Gastroesophageal sphincter (tissue), 4 donors: ENCODE results near the gene PROM2. TPM values are rescaled to one million over a fixed set of nuclear protein-coding genes. Genes with fewer than 3 reads are reported as not detected.

Experiments
- ATAC-seq: fragments of 150-250 bp; one replicate; pipeline ENCODE4 v1.9.1; 2016; ENCODE audit warnings: mild to moderate bottlenecking, moderate library complexity
- H3K27ac ChIP-seq, 4 donors: fragments of 200-600 bp; sonication (generic) in 3 of 4; 1 replicate in 3 of 4; 2 replicates in 1 of 4; pipeline ENCODE4 v1.5.1; 2016 to 2019
- H3K27me3 ChIP-seq: fragments of 200-600 bp; sonication (generic); one replicate; pipeline ENCODE4 v1.5.1; 2019
- H3K36me3 ChIP-seq, 2 donors: fragments of 200-600 bp; sonication (generic); one replicate each; pipeline ENCODE4 v1.5.1; 2019; ENCODE audit warnings: control low read depth in 1 of 2
- H3K4me1 ChIP-seq, 3 donors: fragments of 200-600 bp; sonication (generic); 1 replicate in 2 of 3; 2 replicates in 1 of 3; pipeline ENCODE4 v1.5.1; 2016 to 2019; ENCODE audit warnings: control low read depth in 2 of 3
- H3K4me3 ChIP-seq, 2 donors: fragments of 200-600 bp; sonication (generic); one replicate each; pipeline ENCODE4 v1.5.1; 2019; ENCODE audit warnings: mild to moderate bottlenecking in 1 of 2, moderate library complexity in 1 of 2
- H3K9me3 ChIP-seq, 3 donors: fragments of 200-600 bp; sonication (generic); one replicate each; pipeline ENCODE4 v1.5.1; 2017 to 2019; ENCODE audit warnings: control low read depth in 2 of 3
- EP300 ChIP-seq: sonication (generic); formaldehyde crosslinking; IDR thresholded peaks from one replicate; pipeline ENCODE4 v1.6.1; 2017; ENCODE audit warnings: antibody characterized with exemption, mild to moderate bottlenecking
- POLR2A ChIP-seq, 2 donors: fragments of 450-650 bp; IDR thresholded peaks; one replicate each; pipeline ENCODE4 v1.6.1; 2017; ENCODE audit warnings: antibody characterized with exemption in 2 of 2, mild to moderate bottlenecking in 2 of 2, moderate library complexity in 1 of 2
- POLR2AphosphoS5 ChIP-seq: sonication (generic); formaldehyde crosslinking; IDR thresholded peaks from one replicate; pipeline ENCODE4 v1.6.1; 2017; ENCODE audit warnings: antibody characterized with exemption
- WGBS, 2 donors: methylation state at CpG; one replicate each; pipeline ENCODE4 v1.1.5; 2018; ENCODE audit warnings: low coverage in 1 of 2; 5-methylcytosine and 5-hydroxymethylcytosine counted together
- total RNA-seq, 4 donors: library from RNA; depleted of rRNA; stranded (reverse); fragments of >200 nt; gene quantifications; one replicate each; pipeline ENCODE4 v1.1.0, GENCODE V29; 2016
- TF ChIP-seq, protein P1 (sequence below), 4 experiments: fragments of 200-600 bp in 2 of 4; fragments of 450-650 bp in 2 of 4; sonication (generic) in 1 of 4; IDR thresholded peaks; one replicate each; pipeline ENCODE4 v1.5.1; 2017 to 2019; ENCODE audit warnings: antibody characterized with exemption in 4 of 4, mild to moderate bottlenecking in 2 of 4, moderate library complexity in 2 of 4

Gene PROM2
- total RNA-seq, 4 donors from 2014 or later = 0.94 to 36.4 (median 6.8) TPM

- TF ChIP-seq EP300 (no peak), POLR2AphosphoS5 (no peak), POLR2A (IDR thresholded peaks at IDR 0.05) (no peak)
- TF ChIP-seq, protein P1, sequence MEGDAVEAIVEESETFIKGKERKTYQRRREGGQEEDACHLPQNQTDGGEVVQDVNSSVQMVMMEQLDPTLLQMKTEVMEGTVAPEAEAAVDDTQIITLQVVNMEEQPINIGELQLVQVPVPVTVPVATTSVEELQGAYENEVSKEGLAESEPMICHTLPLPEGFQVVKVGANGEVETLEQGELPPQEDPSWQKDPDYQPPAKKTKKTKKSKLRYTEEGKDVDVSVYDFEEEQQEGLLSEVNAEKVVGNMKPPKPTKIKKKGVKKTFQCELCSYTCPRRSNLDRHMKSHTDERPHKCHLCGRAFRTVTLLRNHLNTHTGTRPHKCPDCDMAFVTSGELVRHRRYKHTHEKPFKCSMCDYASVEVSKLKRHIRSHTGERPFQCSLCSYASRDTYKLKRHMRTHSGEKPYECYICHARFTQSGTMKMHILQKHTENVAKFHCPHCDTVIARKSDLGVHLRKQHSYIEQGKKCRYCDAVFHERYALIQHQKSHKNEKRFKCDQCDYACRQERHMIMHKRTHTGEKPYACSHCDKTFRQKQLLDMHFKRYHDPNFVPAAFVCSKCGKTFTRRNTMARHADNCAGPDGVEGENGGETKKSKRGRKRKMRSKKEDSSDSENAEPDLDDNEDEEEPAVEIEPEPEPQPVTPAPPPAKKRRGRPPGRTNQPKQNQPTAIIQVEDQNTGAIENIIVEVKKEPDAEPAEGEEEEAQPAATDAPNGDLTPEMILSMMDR (IDR thresholded peaks at IDR 0.05) = no peak
- H3K9me3 ChIP-seq = no peaks in the 10 kb centered on the region
- H3K4me1 ChIP-seq = peaks cover 0 to 18% (median 0%) of the 10 kb centered on the region in 3 donors
- H3K4me3 ChIP-seq = no peak overlapping the region
- no peaks in the 10 kb centered on the region for H3K36me3 ChIP-seq
- 93 to 94% methylated on average over 3 to 7 of the region's 9 CpGs for WGBS, 2 donors
- no peak for ATAC-seq
- H3K27ac ChIP-seq = no peak overlapping the region
- H3K27me3 ChIP-seq = peaks cover 41% of the 10 kb centered on the region
Measured at GRCh38 chr2:95298486-95299111, 24.4 kb downstream of the PROM2 start.

- Histone ChIP-seq H3K27me3 (peaks cover 50% of the 10 kb centered on the region), H3K27ac (no peak overlapping the region), H3K4me3 (no peak overlapping the region), H3K4me1 (peaks cover 0 to 18% (median 0%) of the 10 kb centered on the region in 3 donors), H3K9me3 (no peaks in the 10 kb centered on the region), H3K36me3 (no peaks in the 10 kb centered on the region)
- no peak for TF ChIP-seq POLR2A (IDR thresholded peaks at IDR 0.05)
- TF ChIP-seq, protein P1 (IDR thresholded peaks at IDR 0.05) = no peak
- TF ChIP-seq EP300 = no peak
- TF ChIP-seq POLR2AphosphoS5 = no peak
- ATAC-seq = no peak
- WGBS, 2 donors = no CpG with 5 or more reads among the region's 9 CpGs
Measured at GRCh38 chr2:95299961-95300360, 25.7 kb downstream of the PROM2 start.

DNA sequence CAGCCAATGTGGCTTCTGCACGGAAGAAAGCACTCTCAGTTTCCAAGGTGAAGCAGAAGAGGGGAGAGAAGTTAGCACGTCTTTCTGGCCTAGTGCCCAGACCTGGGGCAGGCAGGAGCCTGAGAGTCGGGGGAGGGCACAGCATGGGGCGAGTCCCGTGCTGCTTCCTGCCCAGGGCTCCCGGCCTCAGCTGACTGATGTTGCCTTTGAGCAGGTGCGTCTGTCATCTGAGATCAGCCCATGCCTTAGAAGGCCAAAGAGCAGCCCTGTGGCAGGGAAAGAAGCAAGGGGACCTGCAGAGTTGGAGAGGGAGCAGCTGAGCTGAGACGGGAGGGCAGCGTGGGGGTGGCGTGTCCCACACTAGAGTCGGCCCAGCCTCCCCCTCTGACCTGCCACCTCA, 26.2 kb downstream of the PROM2 start:
- Histone ChIP-seq H3K27me3 (peaks cover 50% of the 10 kb centered on the region), H3K4me1 (peaks cover 0 to 21% (median 0%) of the 10 kb centered on the region in 3 donors), H3K36me3 (no peaks in the 10 kb centered on the region), H3K27ac (no peak overlapping the region), H3K9me3 (no peaks in the 10 kb centered on the region), H3K4me3 (no peak overlapping the region)
- TF ChIP-seq, protein P1 (IDR thresholded peaks at IDR 0.05) = no peak
- TF ChIP-seq POLR2AphosphoS5 (no peak), POLR2A (IDR thresholded peaks at IDR 0.05) (no peak), EP300 (no peak)
- no peak for ATAC-seq
- no CpG with 5 or more reads among the region's 11 CpGs for WGBS, 2 donors

GRCh38 chr2:95301186-95301585, 26.9 kb downstream of the PROM2 start:
- Histone ChIP-seq H3K27ac (no peak overlapping the region), H3K4me3 (no peak overlapping the region), H3K36me3 (no peaks in the 10 kb centered on the region), H3K4me1 (peaks cover 0 to 22% (median 0%) of the 10 kb centered on the region in 3 donors), H3K9me3 (no peaks in the 10 kb centered on the region), H3K27me3 (peaks cover 50% of the 10 kb centered on the region)
- TF ChIP-seq POLR2AphosphoS5 = no peak
- TF ChIP-seq, protein P1 (IDR thresholded peaks at IDR 0.05) = no peak
- no peak for TF ChIP-seq POLR2A (IDR thresholded peaks at IDR 0.05)
- TF ChIP-seq EP300 = no peak
- WGBS, 2 donors = no CpG with 5 or more reads among the region's 4 CpGs
- ATAC-seq = no peak
